SK-N-SH treated with all-trans-retinoic acid at 6 μM for 48 hours (cell line): ENCODE results near the gene TRAF7.

ENCODE experiments used
- ATAC-seq: fragments of 200-7000 bp; cut with Tn5 transposase; 3 replicates; pipeline ENCODE4 v1.9.1; 2020; ENCODE audit warnings: mild to moderate bottlenecking, moderate library complexity
- ARNTL ChIP-seq: fragments of 450-650 bp; formaldehyde crosslinking; IDR thresholded peaks from 2 replicates; pipeline ENCODE4 v1.5.0; 2020; ENCODE audit warnings: low read depth, mild to moderate bottlenecking, moderate library complexity, borderline replicate concordance
- BACH2 ChIP-seq: fragments of 250-450 bp; sonication (Bioruptor Pico); IDR thresholded peaks from 2 replicates; pipeline ENCODE4 v1.9.0; 2021; ENCODE audit warnings: mild to moderate bottlenecking, borderline replicate concordance
- CSDC2 ChIP-seq: fragments of 250-450 bp; sonication (Bioruptor Pico); IDR thresholded peaks from 2 replicates; pipeline ENCODE4 v1.5.0; 2020; ENCODE audit warnings: mild to moderate bottlenecking, moderate library complexity
- CSRNP3 ChIP-seq: fragments of 250-450 bp; sonication (Bioruptor Pico); IDR thresholded peaks from 2 replicates; pipeline ENCODE4 v1.5.1; 2021; ENCODE audit warnings: mild to moderate bottlenecking, moderate library complexity
- ESRRG ChIP-seq: fragments of 250-450 bp; sonication (Bioruptor Pico); IDR thresholded peaks from 2 replicates; pipeline ENCODE4 v1.6.1; 2021; ENCODE audit warnings: mild to moderate bottlenecking
- GLIS3 ChIP-seq: fragments of 250-450 bp; sonication (Bioruptor Pico); IDR thresholded peaks from 2 replicates; pipeline ENCODE4 v1.5.0; 2020; ENCODE audit warnings: mild to moderate bottlenecking, moderate library complexity
- ISL1 ChIP-seq: fragments of 250-450 bp; sonication (Bioruptor Pico); IDR thresholded peaks from 2 replicates; pipeline ENCODE4 v2.1.2; 2022; ENCODE audit warnings: mild to moderate bottlenecking, moderate library complexity
- OSR1 ChIP-seq: fragments of 250-450 bp; sonication (Bioruptor Pico); IDR thresholded peaks from 2 replicates; pipeline ENCODE4 v1.8.0; 2022; ENCODE audit warnings: moderate library complexity, mild to moderate bottlenecking, inconsistent platforms
- PATZ1 ChIP-seq: fragments of 250-450 bp; sonication (Bioruptor Pico); IDR thresholded peaks from 2 replicates; pipeline ENCODE4 v1.8.0; 2020; ENCODE audit warnings: mild to moderate bottlenecking, moderate library complexity, borderline replicate concordance
- RARB ChIP-seq: fragments of 250-450 bp; sonication (Bioruptor Pico); IDR thresholded peaks from 2 replicates; pipeline ENCODE4 v1.8.0; 2021; ENCODE audit warnings: mild to moderate bottlenecking, moderate library complexity
- TCF4 ChIP-seq: fragments of 250-450 bp; sonication (Bioruptor Pico); IDR thresholded peaks from 2 replicates; pipeline ENCODE4 v1.8.0; 2021; ENCODE audit warnings: mild to moderate bottlenecking, moderate library complexity, borderline replicate concordance
- TOX ChIP-seq: fragments of 250-450 bp; sonication (Bioruptor Pico); IDR thresholded peaks from 2 replicates; pipeline ENCODE4 v1.8.0; 2021; ENCODE audit warnings: mild to moderate bottlenecking, moderate library complexity, borderline replicate concordance
- TSHZ2 ChIP-seq: fragments of 250-450 bp; sonication (Bioruptor Pico); IDR thresholded peaks from 2 replicates; pipeline ENCODE4 v1.5.0; 2020; ENCODE audit warnings: mild to moderate bottlenecking, moderate library complexity
- ZC3H10 ChIP-seq: fragments of 250-450 bp; sonication (Bioruptor Pico); IDR thresholded peaks from 2 replicates; pipeline ENCODE4 v1.5.1; 2021; ENCODE audit warnings: mild to moderate bottlenecking, moderate library complexity
- ZFP3 ChIP-seq: fragments of 250-450 bp; sonication (Bioruptor Pico); IDR thresholded peaks from 2 replicates; pipeline ENCODE4 v1.5.0; 2020; ENCODE audit warnings: mild to moderate bottlenecking, moderate library complexity
- ZFP30 ChIP-seq: fragments of 450-650 bp; formaldehyde crosslinking; IDR thresholded peaks from 2 replicates; pipeline ENCODE4 v1.5.0; 2022; ENCODE audit warnings: mild to moderate bottlenecking, moderate library complexity
- ZNF565 ChIP-seq: fragments of 450-650 bp; formaldehyde crosslinking; conservative IDR thresholded peaks from 2 replicates; pipeline ENCODE4 v1.5.0; 2020; ENCODE audit warnings: low read depth, mild to moderate bottlenecking, moderate library complexity
- ZNF70 ChIP-seq: fragments of 450-650 bp; formaldehyde crosslinking; IDR thresholded peaks from 2 replicates; pipeline ENCODE4 v1.5.0; 2020; ENCODE audit warnings: mild to moderate bottlenecking, moderate library complexity
- ZNF8 ChIP-seq: fragments of 450-650 bp; formaldehyde crosslinking; IDR thresholded peaks from 2 replicates; pipeline ENCODE4 v1.5.0; 2020; ENCODE audit warnings: mild to moderate bottlenecking, moderate library complexity
- TF ChIP-seq, protein P1 (sequence below): fragments of 250-450 bp; sonication (Bioruptor Pico); IDR thresholded peaks from 2 replicates; pipeline ENCODE4 v1.5.1; 2020; ENCODE audit warnings: low read depth, mild to moderate bottlenecking, moderate library complexity
- TF ChIP-seq, protein P2 (sequence below): fragments of 250-450 bp; sonication (Bioruptor Pico); IDR thresholded peaks from 2 replicates; pipeline ENCODE4 v1.8.0; 2021; ENCODE audit warnings: low read depth, mild to moderate bottlenecking, moderate library complexity, borderline replicate concordance

Gene TRAF7

DNA sequence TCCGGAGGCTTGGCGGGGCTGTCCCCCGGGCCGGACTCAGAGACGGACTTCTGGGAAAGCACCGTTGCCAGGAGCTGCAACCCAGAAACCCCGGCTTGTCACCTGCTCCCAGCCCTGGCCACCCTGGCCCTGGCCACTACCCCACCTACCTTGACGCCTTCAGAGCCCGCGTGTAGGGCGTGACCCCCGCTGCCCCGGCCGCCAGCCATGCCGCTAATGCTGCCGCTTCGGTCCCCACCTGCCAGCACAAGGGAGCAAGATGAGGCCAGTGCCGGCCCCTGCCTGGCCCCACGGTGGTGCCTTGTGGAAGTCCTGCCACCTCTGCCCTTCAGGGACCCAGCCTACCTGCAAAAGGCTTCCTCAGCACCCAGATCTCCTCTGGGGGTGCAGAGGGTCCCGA, 29.4 kb downstream of the TRAF7 start:
- no peak for TF ChIP-seq TSHZ2
- no peak for TF ChIP-seq ZNF8 (CRISPR knock-in tag)
- no peak for TF ChIP-seq CSDC2 (CRISPR knock-in tag)
- TF ChIP-seq, protein P1, sequence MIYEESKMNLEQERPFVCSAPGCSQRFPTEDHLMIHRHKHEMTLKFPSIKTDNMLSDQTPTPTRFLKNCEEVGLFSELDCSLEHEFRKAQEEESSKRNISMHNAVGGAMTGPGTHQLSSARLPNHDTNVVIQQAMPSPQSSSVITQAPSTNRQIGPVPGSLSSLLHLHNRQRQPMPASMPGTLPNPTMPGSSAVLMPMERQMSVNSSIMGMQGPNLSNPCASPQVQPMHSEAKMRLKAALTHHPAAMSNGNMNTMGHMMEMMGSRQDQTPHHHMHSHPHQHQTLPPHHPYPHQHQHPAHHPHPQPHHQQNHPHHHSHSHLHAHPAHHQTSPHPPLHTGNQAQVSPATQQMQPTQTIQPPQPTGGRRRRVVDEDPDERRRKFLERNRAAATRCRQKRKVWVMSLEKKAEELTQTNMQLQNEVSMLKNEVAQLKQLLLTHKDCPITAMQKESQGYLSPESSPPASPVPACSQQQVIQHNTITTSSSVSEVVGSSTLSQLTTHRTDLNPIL (CRISPR knock-in tag): no peak
- no peak for TF ChIP-seq ARNTL (CRISPR knock-in tag)
- no peak for TF ChIP-seq ZFP3 (CRISPR knock-in tag)
- no peak for TF ChIP-seq OSR1 (CRISPR knock-in tag)
- no peak for TF ChIP-seq ZC3H10
- no peak for TF ChIP-seq TOX (CRISPR knock-in tag)
- TF ChIP-seq TCF4 (CRISPR knock-in tag): no peak
- TF ChIP-seq, protein P2, sequence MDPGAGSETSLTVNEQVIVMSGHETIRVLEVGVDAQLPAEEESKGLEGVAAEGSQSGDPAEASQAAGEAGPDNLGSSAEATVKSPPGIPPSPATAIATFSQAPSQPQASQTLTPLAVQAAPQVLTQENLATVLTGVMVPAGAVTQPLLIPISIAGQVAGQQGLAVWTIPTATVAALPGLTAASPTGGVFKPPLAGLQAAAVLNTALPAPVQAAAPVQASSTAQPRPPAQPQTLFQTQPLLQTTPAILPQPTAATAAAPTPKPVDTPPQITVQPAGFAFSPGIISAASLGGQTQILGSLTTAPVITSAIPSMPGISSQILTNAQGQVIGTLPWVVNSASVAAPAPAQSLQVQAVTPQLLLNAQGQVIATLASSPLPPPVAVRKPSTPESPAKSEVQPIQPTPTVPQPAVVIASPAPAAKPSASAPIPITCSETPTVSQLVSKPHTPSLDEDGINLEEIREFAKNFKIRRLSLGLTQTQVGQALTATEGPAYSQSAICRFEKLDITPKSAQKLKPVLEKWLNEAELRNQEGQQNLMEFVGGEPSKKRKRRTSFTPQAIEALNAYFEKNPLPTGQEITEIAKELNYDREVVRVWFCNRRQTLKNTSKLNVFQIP (CRISPR knock-in tag): no peak
- TF ChIP-seq ZNF565 (CRISPR knock-in tag): no peak
- TF ChIP-seq GLIS3 (CRISPR knock-in tag): no peak
- no peak for TF ChIP-seq ZNF70 (CRISPR knock-in tag)
- no peak for TF ChIP-seq ISL1 (CRISPR knock-in tag)
- no peak for TF ChIP-seq RARB (CRISPR knock-in tag)
- TF ChIP-seq CSRNP3 (CRISPR knock-in tag): no peak
- TF ChIP-seq BACH2: no peak
- TF ChIP-seq ESRRG: no peak
- no peak for TF ChIP-seq ZFP30 (CRISPR knock-in tag)
- ATAC-seq: no peak

DNA sequence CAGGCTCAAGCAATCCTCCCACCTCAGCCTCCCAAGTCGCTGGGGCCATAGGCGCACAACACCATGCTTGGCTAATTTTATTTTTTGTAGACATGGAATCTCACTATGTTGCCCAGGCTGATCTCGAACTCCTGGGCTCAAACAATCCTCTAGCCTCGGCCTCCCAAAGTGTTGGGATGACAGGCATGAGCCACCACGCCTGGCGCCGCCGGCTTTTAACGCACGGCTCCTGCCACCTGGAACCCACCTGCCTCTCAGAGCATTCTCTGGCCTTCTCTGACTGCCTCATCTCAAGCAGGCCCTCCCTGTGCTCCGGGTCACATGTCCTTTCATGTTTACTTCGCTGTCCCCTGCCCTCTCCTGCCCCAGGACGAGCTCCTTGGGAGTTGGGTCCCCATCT, 30.5 kb downstream of the TRAF7 start:
- ATAC-seq: no peak
- TF ChIP-seq ISL1 (CRISPR knock-in tag): no peak
- TF ChIP-seq, all 23 proteins: peak for 0

DNA sequence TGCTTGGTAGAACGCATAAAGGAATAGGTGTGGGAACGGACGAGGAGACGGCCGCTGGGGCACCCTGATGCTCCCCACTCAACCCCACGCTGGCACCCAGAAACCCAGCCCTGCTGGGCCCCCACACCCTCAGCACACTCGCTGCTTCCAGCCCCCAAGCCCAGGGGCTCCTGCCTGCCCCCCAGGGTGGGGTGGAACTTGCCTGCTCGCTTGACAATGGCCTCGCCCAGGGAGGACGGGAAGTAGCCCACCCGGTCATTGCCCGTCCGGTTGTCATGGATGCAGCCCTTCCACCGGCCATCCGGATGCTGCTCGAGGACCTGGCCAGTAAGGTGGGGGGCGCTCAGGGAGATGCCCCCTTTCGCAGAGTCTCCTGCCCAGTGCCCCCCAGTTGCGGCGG, 30.9 kb downstream of the TRAF7 start:
- ATAC-seq: no peak
- TF ChIP-seq PATZ1 (CRISPR knock-in tag): no peak
- TF ChIP-seq, protein P1 (CRISPR knock-in tag): no peak
- no peak for TF ChIP-seq ZNF70 (CRISPR knock-in tag)
- no peak for TF ChIP-seq ZNF565 (CRISPR knock-in tag)
- no peak for TF ChIP-seq ESRRG
